A172 (cell line): Measurements from ENCODE around the gene EAF1. TPM values are rescaled to one million over a fixed set of nuclear protein-coding genes. Genes with fewer than 3 reads are reported as not detected.
"Not testable (repeated sequence)": the region's sequence is repeated elsewhere in the genome, so short reads cannot be mapped to it uniquely, and the experiment has no call there.

Experiments used
- DNase-seq: peaks from one replicate; pipeline ENCODE4 v3.0.0-alpha.2; 2015; ENCODE audit warnings: low spot score
- total RNA-seq: library from RNA; depleted of rRNA; stranded (reverse); fragments of >200 nt; shearing (Covaris generic); gene quantifications from 2 replicates; pipeline ENCODE4 v1.2.3, GENCODE V29; 2014; rRNA removed

EAF1 gene
- total RNA-seq, result 19.7 and 20.7 TPM in 2 replicates

DNA sequence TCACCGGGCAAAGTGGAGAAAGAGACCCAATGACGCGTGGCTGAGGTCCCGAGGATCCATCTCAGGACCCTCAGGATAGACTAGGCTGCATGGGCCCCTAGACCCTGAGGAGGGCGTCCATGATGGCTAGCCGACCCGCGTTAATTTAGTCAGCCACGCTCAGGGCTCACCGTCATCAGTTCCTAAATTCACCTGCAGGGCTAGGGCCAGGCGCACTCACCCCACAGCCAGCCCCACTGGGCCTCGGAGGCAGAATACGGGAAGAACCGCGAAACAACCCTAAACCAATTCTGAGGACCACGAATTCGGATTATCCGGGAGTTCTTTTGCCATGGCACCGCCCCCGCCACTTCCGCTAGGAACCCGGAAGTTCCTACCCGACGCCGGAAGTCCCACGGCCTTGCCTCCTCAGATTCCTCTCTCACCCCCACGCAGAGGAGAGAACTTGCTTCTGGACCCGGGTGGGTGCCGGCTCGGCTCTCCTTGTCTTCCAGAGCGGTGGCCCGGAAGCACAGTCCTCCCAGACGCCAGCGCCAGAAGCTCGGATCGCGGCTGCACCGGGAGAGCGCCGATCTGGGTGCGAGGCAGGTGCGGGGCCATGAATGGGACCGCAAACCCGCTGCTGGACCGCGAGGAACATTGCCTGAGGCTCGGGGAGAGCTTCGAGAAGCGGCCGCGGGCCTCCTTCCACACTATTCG, at the start of gene EAF1, which contains the start of gene METTL6:
EAF1 (plus strand) TSS at position 417 of the 699 bp plus-strand sequence; CDS start at position 599, 182 bp downstream.
METTL6 (minus strand) TSS at position 363 of the 699 bp plus-strand sequence. CDS start 1,033 bp downstream, outside the sequence.
- peak; percentile 71 for DNase-seq

DNA sequence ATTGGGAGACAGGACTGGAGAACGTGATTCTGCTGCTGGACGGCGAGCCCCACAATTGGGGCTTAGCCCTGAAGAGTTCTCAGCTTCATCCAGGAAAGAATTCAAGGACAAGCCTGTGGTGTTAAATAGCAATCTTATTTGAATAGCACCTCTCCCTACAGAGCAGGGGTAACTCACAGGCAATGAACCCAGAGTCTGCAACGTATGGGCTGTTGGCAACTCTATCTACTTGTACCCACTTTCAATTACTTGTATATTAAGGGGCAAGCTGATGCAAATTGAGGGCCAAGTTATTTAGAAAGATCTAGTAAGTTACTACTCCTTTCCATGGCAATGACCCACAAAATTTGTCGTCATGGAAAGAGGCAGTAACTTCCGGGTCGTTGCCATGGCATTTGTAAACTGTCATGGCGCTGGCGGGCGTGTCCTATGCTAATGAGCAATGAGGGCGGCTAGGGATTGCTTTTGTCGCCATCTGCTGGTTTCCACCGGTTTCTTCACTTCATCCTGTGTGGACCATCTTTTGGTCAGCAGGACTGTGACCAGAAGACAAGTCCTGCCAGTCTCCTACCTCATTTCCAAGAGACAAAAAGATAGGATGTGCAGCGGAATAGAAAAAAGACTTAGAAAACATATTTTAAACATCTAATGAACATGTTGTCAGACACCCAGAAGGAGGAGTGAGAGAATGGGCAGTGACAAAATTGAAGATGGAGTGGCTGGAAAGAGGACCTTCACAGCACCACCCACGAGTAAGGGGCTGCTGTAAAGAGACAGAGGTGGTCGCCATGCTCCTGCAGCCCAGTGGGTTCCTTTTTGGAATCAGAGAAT, 49.2 kb upstream of the EAF1 start:
- peak; percentile 96 for DNase-seq

DNA sequence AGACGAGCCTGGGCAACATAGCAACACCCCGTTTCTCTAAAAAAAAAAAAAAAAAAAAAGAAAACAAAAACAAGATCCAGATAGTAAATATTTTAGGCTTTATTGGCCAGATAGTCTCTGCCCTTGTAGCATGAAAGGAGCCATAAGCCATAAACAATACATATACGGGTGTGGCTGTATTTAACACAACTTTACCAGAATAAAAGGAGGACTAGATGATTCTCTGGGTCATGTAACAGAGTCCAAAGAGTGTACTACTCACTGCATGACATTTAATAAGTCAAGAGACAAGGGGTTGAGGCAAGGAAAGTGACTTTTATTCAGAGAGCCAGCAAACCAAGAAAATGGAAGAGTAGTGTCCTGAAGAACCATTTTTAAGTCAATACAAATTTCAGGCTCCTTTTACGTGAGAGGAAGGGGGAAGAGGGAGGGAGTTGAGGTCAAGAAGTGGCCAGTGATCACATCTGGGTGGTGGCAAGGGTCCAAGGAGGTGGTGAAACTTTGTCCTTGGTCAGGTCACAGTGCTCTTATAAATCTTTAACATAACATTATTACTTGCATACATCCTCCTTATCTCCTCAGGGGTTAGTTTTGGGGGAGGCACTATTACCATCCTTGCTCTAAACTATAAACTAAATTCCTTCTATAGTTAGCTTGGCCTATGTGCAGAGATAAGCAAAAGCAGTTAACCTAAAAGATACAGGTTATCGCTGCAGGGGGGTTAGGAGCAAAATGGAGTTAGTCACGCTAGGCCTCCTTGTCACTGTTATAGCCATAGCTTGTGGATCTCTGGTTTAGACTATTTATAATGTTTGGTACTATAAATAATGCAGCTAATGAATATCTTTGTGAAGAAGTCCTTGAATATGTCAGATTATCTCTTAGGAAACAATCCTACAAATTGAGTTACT, 46.2 kb upstream of the EAF1 start:
- DNase-seq, result no peak

DNA sequence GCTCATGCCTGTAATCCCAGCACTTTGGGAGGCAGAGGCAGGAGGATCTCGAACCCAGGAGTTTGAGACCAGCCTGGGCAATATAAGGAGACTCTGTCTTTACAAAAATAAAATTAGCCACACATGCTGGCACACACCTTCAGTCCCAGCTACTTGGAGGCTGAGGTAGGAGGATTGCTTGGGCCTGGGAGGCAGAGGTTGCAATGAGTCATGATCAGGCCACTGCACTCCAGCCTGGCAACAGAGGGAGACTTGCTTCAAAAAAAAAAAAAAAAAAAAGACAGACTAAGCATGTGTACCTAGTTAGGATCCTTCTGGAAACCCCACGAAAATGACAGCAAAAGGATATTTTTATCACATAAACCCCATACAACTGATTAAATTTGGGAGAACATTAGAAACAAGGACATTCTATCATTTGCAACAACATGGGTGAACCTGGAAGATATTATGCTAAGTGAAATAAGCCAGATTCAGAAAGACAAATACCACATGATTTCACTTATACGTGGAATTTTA, 44.9 kb upstream of the EAF1 start:
- DNase-seq, result peak; percentile 28

DNA sequence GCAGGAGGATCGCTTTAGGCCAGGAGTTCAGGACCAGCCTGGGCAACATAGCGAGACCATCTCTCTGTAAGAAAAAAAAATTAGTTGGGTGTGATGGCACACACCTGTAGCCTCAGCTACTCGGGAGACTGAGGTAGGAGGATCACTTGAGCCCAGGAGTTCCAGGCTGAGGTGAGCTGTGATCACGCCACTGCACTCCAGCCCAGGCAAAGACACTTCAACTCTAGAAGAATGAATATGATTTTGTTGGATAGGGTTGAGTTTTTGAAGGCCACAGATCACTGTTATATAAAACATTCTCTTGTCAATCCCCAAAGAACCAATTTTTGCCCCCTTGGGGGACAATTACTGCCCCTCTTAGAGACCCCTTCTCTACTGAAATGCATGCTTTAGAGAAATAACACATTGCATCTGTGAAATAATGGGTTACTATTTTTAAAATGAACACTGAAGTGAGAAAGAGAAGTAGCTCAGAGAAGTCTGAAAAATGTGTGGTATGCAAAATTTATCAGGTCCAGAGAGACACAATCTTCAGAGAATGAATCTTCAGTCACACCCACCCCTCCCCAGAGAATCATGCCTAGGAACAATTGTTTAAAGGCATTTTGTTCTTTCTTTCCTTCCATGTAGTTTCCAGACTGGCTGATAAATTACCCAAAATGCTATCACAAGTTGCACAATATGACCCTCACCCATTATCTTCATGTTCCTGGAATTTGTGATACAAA, 42.7 kb upstream of the EAF1 start:
- DNase-seq, result peak; percentile 25

DNA sequence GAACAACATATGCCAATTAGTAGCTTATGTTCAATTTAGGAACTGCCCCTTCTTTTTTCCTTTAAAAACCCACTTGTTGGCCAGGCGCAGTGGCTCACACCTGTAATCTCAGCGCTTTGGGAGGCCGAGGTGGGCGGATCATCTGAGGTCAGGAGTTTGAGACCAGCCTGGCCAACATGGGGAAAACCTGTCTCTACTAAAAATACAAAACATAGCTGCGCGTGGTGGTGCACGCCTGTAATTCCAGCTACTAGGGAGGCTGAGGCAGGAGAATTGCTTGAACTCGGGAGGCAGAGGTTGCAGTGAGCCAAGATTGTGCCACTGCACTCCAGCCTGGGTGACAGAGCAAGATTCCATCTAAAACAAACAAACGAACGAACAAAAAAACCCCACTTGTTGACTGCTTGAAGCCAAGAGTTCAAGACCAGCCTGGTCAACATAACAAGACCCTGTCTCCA, 42.1 kb upstream of the EAF1 start:
- DNase-seq, result not testable (repeated sequence)

DNA sequence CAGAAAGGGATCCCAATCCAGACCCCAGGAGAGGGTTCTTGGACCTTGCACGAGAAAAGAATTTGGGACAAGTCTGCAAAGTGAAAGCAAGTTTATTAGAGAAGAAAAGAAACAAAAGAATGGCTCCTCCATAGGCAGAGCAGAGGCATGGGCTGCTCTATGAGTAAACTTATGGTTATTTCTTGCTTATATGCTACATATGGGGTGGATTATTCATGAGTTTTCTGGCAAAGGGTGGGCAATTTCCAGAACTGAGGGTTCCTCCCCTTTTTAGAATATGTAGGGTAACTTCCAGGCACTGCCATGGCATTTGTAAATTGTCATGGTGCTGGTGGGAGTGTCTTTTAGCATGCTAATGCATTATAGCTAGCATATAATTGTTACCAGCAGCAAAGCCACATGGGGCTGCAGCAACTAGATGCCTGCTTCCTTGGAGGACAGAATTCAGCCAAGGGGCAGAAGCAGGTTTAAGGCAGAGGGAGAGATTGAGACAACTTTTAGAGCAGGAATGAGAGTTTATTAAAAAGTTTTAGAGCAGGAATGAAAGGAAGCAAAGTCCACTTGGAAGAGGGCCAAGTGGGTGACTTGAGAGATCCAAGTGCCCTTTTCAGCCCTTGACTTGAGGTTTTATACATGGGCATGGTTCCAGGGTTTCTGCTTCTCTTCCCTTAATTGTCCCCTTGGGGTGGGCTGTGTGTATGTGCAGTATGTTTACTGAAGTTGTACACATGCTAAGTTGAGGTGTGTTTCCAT, 41.3 kb upstream of the EAF1 start:
- DNase-seq, result peak; percentile 39

DNA sequence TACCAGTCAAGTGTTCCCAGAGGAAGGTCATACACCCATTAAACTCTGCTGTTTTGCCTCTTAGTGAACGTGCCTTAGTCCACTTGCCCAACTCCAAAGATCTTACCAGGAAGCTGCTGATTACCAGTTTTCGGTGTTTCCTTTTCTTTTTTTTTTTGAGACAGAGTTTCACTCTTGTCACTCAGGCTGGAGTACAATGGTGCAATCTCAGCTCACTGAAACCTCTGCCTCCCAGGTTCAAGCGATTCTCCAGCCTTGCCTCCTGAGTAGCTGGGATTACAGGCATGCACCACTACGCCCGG, 40.8 kb upstream of the EAF1 start:
- not testable (repeated sequence) for DNase-seq

DNA sequence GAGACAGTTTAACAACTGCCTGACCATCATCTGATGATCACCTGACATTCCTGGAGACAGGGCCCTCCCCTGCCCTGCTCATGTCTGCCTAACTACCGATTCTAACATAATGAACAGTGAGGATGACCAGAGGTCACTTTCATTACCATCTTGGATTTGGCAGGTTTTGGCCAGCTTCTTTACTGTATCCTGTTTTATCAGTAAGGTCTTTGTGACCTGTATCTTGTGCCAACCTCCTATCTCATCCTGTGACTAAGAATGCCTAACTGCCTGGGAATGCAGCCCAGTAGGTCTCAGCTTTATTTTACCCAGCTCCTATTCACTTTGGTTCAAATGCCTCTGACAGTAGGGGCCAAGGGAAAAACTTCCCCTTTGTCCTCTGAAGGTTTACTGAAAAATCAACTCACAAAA, 40.2 kb upstream of the EAF1 start:
- peak; percentile 97 for DNase-seq

DNA sequence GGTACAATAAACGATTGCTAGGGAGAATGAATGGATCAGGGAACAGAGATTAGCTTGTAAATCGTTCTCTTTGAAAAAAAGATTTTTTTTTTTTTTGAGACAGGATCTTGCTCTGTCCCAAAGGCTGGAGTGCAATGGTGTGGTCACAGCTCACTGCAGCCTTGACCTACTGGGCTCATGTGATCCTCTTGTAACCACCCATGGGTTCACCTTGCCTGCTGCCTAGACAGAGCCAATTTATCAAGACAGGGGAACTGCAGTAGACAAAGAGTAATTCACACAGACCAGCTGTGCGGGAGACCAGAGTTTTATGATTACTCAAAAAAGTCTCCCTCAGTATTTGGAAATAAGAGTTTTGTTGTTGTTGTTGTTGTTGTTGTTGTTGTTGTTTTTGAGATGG, 39.7 kb upstream of the EAF1 start:
- peak; percentile 51 for DNase-seq

DNA sequence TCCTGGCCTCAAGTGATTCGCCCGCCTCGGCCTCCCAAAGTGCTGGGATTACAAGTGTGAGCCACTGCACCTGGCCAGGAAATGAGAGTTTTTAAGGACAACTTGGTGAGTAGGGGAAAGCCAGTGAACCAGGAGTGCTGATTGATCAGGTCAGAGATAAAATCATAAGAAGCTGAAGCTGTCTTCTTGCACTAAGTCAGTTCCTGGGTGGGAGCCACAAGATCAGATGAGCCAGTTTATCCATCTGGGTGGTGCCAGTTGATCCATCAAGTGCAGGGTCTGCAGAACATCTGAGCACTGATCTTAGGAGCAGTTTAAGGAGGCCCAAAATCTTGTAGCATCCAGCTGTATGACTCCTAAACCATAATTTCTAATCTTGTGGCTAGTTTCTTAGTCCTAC, 39.1 kb upstream of the EAF1 start:
- peak; percentile 43 for DNase-seq

DNA sequence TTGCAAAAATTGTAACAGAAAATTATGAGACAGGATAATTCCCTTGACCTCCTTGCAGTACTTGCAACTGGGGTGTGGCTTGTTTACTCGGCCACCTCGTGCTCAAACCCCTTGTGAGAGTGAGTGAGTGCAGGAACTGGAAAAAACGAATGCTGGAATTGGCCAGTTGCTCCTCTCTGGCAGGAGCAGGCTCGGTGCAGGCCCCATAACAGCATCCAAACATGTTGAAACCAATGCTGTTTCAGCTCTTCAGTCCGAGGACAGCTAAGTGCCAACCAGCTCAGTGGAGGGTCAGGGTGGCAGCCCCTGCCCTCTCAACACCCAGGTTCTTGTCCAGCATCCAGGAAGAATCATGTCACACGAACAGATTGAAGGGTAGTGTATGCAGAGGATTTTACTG, 36.9 kb upstream of the EAF1 start:
- DNase-seq, result no peak

DNA sequence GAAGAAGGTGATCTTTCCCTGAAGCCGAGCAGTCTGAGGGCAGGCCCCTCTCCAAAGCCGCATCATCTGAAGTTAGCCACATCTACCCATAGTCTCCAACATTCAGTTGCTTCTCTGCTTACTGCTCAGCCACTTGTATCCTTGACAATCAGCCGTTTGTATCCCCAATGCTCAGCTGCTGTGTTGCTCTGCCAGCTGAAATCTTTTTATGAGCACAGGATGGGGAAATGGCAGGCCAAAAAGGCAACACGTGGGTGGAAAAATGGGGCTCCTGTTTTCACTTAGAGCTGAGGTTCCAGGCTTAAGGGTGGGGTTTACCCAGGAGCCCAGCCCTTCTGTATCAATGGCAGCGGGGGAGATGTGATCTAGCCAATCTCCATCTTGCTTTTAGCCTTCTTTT, 36.4 kb upstream of the EAF1 start:
- DNase-seq, result no peak

DNA sequence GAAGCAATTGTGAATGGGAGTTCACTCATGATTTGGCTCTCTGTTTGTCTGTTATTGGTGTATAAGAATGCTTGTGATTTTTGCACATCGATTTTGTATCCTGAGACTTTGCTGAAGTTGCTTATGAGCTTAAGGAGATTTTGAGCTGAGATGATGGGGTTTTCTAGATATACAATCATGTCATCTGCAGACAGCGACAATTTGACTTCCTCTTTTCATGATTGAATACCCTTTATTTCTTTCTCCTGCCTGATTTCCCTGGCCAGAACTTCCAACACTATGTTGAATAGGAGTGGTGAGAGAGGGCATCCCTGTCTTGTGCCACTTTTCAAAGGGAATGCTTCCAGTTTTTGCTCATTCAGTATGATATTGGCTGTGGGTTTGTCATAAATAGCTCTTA, 34.1 kb upstream of the EAF1 start:
- not testable (repeated sequence) for DNase-seq

DNA sequence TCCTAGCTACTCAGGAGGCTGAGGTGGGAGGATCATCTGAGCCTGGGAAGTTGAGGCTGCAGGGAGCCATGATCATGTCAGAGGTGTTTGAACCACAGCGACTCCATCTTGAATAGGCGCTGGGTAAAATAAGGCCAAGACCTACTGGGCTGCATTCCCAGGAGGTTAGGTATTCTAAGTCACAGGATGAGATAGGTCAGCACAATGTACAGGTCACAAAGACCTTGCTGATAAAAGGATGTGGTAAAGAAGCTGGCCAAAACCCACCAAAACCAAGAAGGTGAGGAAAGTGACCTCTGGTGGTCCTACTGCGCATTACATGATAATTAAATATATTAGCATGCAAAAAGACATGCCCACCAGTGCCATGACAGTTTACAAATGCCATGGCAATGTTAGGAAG, 28.7 kb upstream of the EAF1 start:
- peak; percentile 55 for DNase-seq

DNA sequence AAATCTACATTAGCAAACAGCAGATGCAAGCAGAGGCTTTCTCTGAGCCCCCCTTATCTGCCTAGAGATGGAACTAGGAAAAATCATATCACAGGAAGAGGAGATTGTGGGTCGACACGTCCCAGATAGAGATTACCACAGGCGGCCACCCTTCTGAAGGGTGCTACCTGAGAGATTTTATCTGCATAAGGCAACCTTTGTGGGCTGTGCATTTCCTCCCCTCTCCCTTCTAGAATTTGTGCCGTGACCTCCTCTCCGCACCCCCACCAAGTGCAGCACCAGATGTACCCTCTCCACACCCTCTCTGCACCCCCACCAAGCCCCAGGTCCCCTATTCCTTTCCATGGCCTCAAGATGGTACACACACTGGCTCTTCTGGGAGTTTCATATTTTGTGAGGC, 27.4 kb upstream of the EAF1 start:
- no peak for DNase-seq

DNA sequence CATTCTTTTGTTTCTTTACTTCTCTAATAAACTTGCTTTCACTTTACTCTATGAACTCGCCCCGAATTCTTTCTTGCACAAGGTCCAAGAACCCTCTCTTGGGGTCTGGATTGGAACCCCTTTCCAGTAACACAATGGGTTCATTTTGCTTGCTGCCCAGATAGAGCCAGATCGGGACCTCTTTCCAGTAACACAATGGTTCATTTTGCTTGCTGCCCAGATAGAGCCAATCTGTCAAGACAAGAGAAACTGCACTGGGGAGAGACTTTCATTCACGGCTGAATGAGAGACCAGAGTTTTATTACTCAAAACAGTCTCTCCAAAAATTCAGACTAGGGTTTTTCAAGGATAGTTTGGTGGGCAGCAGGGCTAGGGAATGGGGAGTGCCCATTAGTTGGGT, 25.5 kb upstream of the EAF1 start:
- DNase-seq, result no peak

DNA sequence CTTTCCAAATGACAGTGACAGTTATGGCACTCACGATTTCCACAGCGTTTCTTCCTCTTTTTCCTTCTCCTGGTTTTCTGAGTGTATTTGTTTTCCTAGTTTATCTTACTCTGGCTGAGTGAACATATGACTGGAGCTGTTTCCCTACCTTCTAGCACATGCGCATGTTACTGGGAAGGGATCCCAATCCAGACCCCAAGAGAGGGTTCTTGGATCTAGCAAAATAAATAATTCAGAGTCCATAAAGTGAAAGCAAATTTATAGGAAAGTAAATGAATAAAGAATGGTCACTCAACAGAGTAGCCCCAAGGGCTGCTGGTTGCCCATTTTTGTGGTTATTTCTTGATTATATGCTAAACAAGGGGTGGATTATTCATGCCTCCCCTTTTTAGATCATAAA, 23.9 kb upstream of the EAF1 start:
- DNase-seq, result no peak

DNA sequence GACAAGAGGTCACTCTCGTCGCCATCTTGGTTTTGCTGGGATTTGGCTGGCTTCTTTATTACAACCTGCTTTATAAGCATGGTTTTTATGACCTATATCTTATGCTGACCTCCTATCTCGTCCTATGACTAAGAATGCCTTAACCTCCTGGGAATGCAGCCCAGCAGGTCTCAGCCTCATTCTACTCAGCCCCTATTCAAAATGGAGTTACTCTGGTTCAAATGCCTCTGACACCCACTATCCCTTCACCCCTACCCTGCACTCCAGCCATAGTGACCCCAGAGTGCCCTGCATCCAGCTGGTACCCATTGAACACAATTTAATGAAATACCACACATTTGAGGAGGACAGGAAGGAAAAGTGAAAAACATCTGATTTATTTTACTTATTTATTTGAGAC, 23.4 kb upstream of the EAF1 start:
- no peak for DNase-seq

DNA sequence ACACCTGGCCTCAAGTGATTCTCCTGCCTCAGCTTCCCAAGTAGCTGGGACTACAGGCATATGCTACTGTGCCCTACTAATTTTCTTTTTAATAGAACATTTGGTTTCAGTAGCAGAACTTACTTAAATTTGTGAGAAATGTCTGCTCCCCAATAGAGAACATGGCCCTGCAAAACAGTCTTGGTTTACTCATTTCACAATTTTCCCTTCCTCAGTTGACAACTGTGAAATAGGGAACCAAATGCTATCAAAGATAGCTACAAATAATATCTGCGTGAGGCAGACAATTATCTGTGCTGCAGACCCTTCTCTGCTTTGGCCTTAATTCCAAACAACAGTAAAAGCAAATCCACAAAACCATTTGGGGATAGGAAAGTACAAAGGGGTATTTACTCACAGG, 22.6 kb upstream of the EAF1 start:
- DNase-seq, result no peak
